ENCODE measurements around the gene KCTD16.

The KCTD16 gene

GRCh38 chr5:144478565-144478964 is 307.9 kb downstream of the KCTD16 start:
- ChIA-PET CTCF (interaction anchor here (1.1 kb wide), 1 partner anchor 10 kb away, joined by 4 read pairs; no protein-coding TSS in a partner anchor), POLR2A (no interaction called here)
- DNase-seq (ENCODE audit: extremely low spot score): no peak
- TF ChIP-seq, protein P1, sequence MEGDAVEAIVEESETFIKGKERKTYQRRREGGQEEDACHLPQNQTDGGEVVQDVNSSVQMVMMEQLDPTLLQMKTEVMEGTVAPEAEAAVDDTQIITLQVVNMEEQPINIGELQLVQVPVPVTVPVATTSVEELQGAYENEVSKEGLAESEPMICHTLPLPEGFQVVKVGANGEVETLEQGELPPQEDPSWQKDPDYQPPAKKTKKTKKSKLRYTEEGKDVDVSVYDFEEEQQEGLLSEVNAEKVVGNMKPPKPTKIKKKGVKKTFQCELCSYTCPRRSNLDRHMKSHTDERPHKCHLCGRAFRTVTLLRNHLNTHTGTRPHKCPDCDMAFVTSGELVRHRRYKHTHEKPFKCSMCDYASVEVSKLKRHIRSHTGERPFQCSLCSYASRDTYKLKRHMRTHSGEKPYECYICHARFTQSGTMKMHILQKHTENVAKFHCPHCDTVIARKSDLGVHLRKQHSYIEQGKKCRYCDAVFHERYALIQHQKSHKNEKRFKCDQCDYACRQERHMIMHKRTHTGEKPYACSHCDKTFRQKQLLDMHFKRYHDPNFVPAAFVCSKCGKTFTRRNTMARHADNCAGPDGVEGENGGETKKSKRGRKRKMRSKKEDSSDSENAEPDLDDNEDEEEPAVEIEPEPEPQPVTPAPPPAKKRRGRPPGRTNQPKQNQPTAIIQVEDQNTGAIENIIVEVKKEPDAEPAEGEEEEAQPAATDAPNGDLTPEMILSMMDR (IDR thresholded peaks at IDR 0.05; ENCODE audit: control extremely low read depth, extremely low read depth, low read depth, missing control alignments): no peak

DNA sequence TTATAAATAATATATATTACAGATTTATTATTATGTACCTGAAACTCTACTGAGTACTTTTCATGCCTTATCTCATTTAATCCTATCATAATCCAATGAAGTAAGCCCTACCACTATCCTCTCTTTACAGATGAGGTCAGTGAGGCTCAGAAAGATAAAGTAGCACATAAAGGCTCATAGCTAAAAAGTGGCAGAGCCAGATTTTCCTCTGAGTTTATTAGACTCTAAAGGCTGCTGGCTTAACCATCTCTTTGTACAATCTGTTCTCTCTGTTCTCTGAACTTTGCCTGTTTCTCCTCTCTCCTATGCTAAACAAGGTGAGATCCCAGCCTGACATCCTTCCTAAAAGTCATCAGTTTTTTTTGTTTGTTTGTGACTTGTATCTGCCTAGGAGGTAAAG is 311.2 kb downstream of the KCTD16 start:
- POLR2A ChIA-PET: no interaction called here

DNA sequence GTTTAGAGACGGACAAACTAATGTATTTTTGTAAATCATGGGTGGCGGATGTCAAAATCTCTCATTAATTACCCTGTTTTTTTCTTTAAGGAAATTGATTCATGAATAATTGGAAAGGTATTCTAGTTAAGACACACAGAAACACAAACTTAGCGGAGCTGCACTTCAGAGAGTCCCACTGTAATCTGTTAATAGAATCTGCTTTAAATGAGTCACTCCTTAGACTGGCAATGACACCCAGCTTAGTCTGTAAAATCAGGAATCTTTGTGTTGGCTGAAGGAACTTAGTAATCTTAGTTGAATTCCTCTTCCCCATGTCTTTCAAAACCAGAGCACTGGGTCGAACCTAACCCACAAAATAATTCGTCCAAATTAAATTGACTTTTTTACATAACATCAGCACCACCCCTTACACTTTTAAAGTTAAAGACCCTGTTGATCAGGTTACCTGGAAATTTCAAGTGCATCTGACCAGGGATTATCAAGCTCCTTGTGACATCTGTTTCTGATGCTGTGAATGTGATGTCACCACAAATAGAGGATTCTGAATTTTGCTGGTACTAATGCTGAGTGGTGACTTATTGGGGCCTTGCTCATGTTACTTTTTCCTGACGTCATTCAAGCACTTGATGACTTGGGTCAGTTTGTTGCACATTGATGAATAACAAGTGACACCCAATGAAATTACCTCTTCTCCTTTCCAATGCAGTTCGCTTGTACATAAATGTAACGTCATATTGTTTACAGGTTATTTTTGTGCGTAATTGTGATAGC is 313.6 kb downstream of the KCTD16 start:
- ChIA-PET CTCF (interaction anchor here (0.7 to 1.2 kb wide), 2 partner anchors 9 to 16 kb away, joined by 3 read pairs; no protein-coding TSS in a partner anchor), POLR2A (no interaction called here)
- no peak for DNase-seq (ENCODE audit: extremely low spot score)
- TF ChIP-seq, protein P1 (IDR thresholded peaks at IDR 0.05; ENCODE audit: control extremely low read depth, extremely low read depth, low read depth, missing control alignments): no peak

More for the DNA sequence above, 311.2 kb downstream of the KCTD16 start:
- TF ChIP-seq, protein P1 (IDR thresholded peaks at IDR 0.05; ENCODE audit: control extremely low read depth, extremely low read depth, low read depth, missing control alignments): no peak
- no peak for DNase-seq (ENCODE audit: extremely low spot score)
- CTCF ChIA-PET: interaction anchor here (1.6 kb wide), 1 partner anchor 12 kb away, joined by 4 read pairs; no protein-coding TSS in a partner anchor

DNA sequence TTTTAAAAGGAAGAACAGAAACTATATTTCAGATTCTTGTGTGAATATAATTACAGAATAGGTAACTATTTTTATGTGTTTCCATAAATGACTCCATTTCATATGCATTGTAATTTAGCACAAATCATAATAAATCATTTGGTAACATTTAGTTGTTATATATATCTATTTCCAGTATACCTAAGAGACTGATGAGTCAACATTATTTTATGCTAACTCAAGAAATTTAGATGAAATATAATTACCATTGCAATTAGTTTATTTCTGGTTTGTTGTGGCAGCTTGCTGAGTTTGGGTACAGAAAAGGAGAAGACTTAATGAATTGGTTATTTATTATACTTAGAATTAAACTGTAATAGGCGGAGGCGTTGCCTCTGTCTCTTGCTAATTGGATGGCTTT is 314.9 kb downstream of the KCTD16 start:
- POLR2A ChIA-PET: no interaction called here
- CTCF ChIA-PET: interaction anchor here (1.2 kb wide), 1 partner anchor 27 kb away, joined by 3 read pairs; no protein-coding TSS in a partner anchor
- TF ChIP-seq, protein P1 (IDR thresholded peaks at IDR 0.05; ENCODE audit: control extremely low read depth, extremely low read depth, low read depth, missing control alignments): no peak
- no peak for DNase-seq (ENCODE audit: extremely low spot score)

- no peak for DNase-seq (ENCODE audit: extremely low spot score)
- CTCF ChIA-PET: interaction anchor here (2.0 kb wide), 1 partner anchor 11 kb away, joined by 6 read pairs; no protein-coding TSS in a partner anchor
These were observed 316.5 kb downstream of the KCTD16 start for GRCh38 chr5:144487207-144487606.

DNA sequence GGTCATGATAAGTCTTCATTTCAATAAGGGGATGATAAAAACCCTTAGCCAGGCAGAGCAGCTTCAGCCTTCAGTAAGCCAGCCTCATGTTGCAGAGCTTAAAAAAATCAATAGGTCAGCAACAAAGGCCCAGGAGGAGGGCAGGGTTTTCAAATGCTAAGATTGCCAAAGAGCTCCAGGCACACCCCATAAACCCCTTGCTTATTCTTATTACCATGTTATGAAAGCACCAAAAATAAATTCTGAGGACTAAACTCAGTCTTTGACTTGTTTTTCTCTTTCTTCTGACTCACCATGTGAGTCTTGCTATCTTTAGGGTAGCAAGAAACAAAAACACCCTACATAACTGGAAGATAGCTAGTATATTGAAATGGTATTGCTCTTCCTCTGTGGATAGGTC is 317.1 kb downstream of the KCTD16 start:
- TF ChIP-seq, protein P1 (IDR thresholded peaks at IDR 0.05; ENCODE audit: control extremely low read depth, extremely low read depth, low read depth, missing control alignments): no peak
- ChIA-PET POLR2A (no interaction called here), CTCF (interaction anchor here (2.0 kb wide), 1 partner anchor 10 kb away, joined by 6 read pairs; no protein-coding TSS in a partner anchor)
- DNase-seq (ENCODE audit: extremely low spot score): no peak

More at GRCh38 chr5:144487207-144487606, 316.5 kb downstream of the KCTD16 start:
- POLR2A ChIA-PET: no interaction called here
- TF ChIP-seq, protein P1 (IDR thresholded peaks at IDR 0.05; ENCODE audit: control extremely low read depth, extremely low read depth, low read depth, missing control alignments): no peak

All from GM10248 (cell line).